Esophagus (tissue), 2 donors: ENCODE data around the gene CPLANE2. TPM values are rescaled to one million over a fixed set of nuclear protein-coding genes. Genes with fewer than 3 reads are reported as not detected.
"Not testable (repeated sequence)": the region's sequence is repeated elsewhere in the genome, so short reads cannot be mapped to it uniquely, and the experiment has no call there.

ENCODE experiments used
- H3K27ac ChIP-seq, 2 donors: one replicate each; pipeline ENCODE4 v1.5.1; 2013; ENCODE audit warnings: low read depth in 2 of 2, mild to moderate bottlenecking in 2 of 2, inconsistent platforms in 1 of 2, low read length in 1 of 2, moderate library complexity in 1 of 2
- H3K27me3 ChIP-seq, 2 donors: one replicate each; pipeline ENCODE4 v1.6.1; 2013; ENCODE audit warnings: low read length in 2 of 2, control low read depth in 1 of 2, mild to moderate bottlenecking in 1 of 2; ENCODE audit not compliant: insufficient read depth in 2 of 2, control insufficient read depth in 1 of 2
- H3K36me3 ChIP-seq, 2 donors: one replicate each; pipeline ENCODE4 v1.6.1; 2013; ENCODE audit warnings: low read length in 1 of 2; ENCODE audit not compliant: control insufficient read depth in 2 of 2, insufficient read depth in 2 of 2
- H3K4me1 ChIP-seq, 2 donors: one replicate each; pipeline ENCODE4 v1.6.1; 2013; ENCODE audit warnings: low read length in 1 of 2; ENCODE audit not compliant: control insufficient read depth in 2 of 2, insufficient read depth in 2 of 2
- H3K4me3 ChIP-seq, 2 donors: one replicate each; pipeline ENCODE4 v1.5.1; 2013; ENCODE audit warnings: low read length in 2 of 2, mild to moderate bottlenecking in 2 of 2, low read depth in 1 of 2, moderate library complexity in 1 of 2
- H3K9me3 ChIP-seq, 2 donors: one replicate each; pipeline ENCODE4 v1.6.1; 2013; ENCODE audit warnings: mild to moderate bottlenecking in 2 of 2, low read depth in 1 of 2, low read length in 1 of 2, moderate library complexity in 1 of 2; ENCODE audit not compliant: control insufficient read depth in 2 of 2, insufficient read depth in 1 of 2
- WGBS, 2 donors: extraction: QIAGEN DNeasy Blood & Tissue Kit; methylation state at CpG; one replicate each; pipeline ENCODE4 v1.1.7; 2013; 5-methylcytosine and 5-hydroxymethylcytosine counted together
- polyA plus RNA-seq, 2 donors: library from polyadenylated mRNA; stranded (reverse); fragments of 200-250 nt; gene quantifications; one replicate each; pipeline ENCODE4 v1.2.3, GENCODE V29; 2013
- donor health status: healthy with polysubstance abuse.
- donor health status: Bipolar disorder and iron deficiency.

Gene CPLANE2
- polyA plus RNA-seq, 2 donors = 3.2 to 4.1 TPM

DNA sequence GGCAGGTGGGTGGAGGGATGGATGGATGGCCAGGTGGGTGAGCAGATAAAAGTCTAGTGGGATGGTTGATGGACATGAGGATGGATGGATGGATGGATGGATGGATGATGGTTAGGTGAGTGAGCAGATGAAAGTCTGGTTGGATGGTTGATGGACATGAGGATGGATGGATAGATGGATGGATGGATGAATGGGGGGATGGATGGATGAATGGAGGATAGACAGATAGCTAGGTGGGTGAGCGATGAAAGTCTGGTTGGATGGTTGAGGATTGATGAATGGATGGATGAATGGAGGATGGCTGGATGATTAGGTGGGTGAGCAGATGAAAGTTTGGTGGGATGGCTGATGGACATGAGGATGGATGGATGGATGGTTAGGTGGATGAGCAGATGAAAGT lies 15.5 kb downstream of the CPLANE2 start:
- peaks cover 2 to 10% of the 10 kb centered on the region in 2 donors for H3K4me1 ChIP-seq
- no peak overlapping the region for H3K4me3 ChIP-seq
- H3K27ac ChIP-seq = no peak overlapping the region
- no peaks in the 10 kb centered on the region for H3K9me3 ChIP-seq
- 100% methylated on average over 1 of the region's 1 CpG for WGBS, 2 donors
- no peaks in the 10 kb centered on the region for H3K36me3 ChIP-seq
- H3K27me3 ChIP-seq = no peaks in the 10 kb centered on the region

DNA sequence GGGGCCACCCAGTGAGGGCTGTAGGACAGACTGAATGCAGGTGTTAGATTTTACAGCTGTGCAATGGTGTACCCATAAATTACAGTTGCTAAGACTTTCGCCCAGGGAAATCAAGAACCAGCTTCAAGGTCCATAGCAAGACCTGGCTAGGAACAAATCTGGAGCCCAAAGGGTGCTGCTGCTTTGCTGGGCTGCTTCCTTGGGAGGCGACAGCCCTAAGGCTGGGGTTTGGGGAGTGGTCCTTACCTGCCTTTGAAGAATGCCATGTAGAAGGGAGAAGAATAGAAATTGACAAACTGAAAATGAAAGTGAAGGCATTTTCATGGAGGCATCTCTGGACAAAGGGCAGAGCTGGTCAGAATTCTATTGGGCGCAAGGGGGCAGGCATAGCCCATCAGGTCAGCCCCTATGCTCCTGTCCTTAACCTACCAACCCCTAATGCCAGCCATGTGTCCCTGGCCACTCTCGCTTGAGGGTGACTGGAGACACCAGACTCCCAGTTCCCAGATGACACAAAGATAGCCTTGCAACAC lies 16.9 kb downstream of the CPLANE2 start:
- Histone ChIP-seq H3K36me3 (no peaks in the 10 kb centered on the region), H3K27me3 (no peaks in the 10 kb centered on the region), H3K27ac (no peak overlapping the region), H3K4me1 (peaks cover 6 to 10% of the 10 kb centered on the region in 2 donors), H3K9me3 (no peaks in the 10 kb centered on the region), H3K4me3 (no peak overlapping the region)
- whole genome bisulfite sequencing, 2 donors = 80 to 91% methylated on average over 4 of the region's 4 CpGs

DNA sequence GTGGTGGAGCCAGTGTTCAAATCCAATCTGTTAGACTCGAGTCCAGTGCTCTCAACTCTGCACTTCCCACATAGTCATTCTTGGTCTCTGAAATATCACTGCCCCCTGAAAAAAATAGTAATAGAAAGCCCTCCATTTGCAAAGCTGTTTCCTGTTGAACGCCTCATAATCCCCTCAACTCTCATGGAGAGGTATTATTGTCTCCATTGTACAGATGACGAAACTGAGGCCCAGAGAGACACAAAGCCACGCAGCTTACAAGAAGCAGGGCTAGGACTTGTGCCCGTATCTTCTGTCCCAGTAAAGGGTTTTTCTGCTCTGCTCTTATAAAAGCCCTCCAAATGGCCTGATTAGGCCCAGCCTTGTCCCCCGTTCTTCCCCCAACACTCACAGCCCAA lies 18.3 kb downstream of the CPLANE2 start:
- no peaks in the 10 kb centered on the region for H3K36me3 ChIP-seq
- H3K27me3 ChIP-seq = no peaks in the 10 kb centered on the region
- no peaks in the 10 kb centered on the region for H3K9me3 ChIP-seq
- WGBS, 2 donors = 94 to 95% methylated on average over 6 of the region's 6 CpGs
- peak overlapping the region in 1 of 2 donors; percentile 88 for H3K27ac ChIP-seq
- H3K4me3 ChIP-seq = no peak overlapping the region
- H3K4me1 ChIP-seq = peaks cover 6 to 10% of the 10 kb centered on the region in 2 donors

DNA sequence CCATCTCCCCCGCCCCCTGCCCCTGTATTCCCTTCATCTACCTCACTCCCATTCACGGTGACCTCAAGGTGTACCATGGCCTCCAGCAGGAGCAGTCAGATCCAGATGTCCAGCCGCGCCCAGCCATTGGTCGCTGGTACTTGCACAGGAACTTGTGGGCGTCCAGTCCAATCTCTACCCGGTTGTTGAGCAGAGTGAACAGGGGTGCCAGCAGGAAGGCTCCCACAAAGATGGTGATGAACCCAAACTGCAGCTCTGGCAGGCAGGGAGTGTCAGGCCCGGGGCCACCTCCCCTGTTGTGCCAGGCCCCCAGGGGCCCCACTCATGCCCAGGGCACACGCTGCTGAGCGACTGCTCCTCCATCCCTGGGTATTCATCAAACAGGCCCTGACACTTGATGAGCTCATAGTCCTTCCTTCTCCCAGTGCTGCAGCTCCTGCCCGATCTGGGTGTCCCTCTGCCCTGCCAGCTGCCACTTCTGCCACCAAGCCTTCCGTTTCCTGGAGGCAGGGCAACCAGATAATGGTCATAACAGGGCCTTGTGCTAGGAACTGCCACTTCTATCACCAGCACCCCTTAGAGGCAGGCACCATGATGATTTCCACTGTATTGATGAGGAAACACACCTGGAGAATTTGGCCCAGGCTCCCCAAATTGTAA lies 18.8 kb downstream of the CPLANE2 start:
- 71 to 77% methylated on average over 12 of the region's 12 CpGs for WGBS, 2 donors
- H3K27ac ChIP-seq = peak overlapping the region; percentile 45 to 88
- no peaks in the 10 kb centered on the region for H3K9me3 ChIP-seq

GRCh38 chr1:16217061-16217785 lies 19.8 kb downstream of the CPLANE2 start:
- WGBS, 2 donors = 1 to 2% methylated on average over 46 of the region's 46 CpGs
- Histone ChIP-seq H3K9me3 (no peaks in the 10 kb centered on the region), H3K36me3 (no peaks in the 10 kb centered on the region), H3K4me1 (peaks cover 10 to 12% of the 10 kb centered on the region in 2 donors), H3K27ac (peak overlapping the region; percentile 85 to 98), H3K4me3 (peak overlapping the region; percentile 51 to 69), H3K27me3 (no peaks in the 10 kb centered on the region)

More for the DNA sequence above, 18.8 kb downstream of the CPLANE2 start:
- Histone ChIP-seq H3K4me1 (peaks cover 6 to 10% of the 10 kb centered on the region in 2 donors), H3K4me3 (peak overlapping the region in 1 of 2 donors; percentile 9), H3K27me3 (no peaks in the 10 kb centered on the region), H3K36me3 (no peaks in the 10 kb centered on the region)

GRCh38 chr1:16215882-16216753 lies 20.9 kb downstream of the CPLANE2 start:
- Histone ChIP-seq H3K4me1 (peaks cover 10 to 19% of the 10 kb centered on the region in 2 donors), H3K9me3 (no peaks in the 10 kb centered on the region), H3K36me3 (no peaks in the 10 kb centered on the region), H3K4me3 (peak overlapping the region; percentile 51 to 69), H3K27ac (peak overlapping the region; percentile 85 to 98), H3K27me3 (no peaks in the 10 kb centered on the region)
- WGBS, 2 donors = 24 to 30% methylated on average over 33 of the region's 33 CpGs

DNA sequence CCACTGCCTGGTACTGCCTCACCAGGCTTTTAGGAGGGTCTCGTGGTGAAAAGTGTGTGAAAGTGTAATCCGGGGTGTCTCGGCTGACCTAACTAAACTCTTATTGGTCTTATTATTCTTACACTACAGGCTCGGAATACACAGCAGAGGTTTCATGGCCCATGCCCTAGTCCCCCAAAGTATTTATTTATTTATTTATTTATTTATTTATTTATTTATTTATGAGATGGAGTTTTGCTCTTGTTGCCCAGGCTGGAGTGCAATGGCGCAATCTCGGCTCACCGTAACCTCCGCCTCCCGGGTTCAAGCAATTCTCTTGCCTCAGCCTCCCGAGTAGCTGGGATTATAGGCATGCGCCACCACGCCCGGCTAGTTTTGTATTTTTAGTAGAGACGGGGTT lies 21.7 kb downstream of the CPLANE2 start:
- not testable (repeated sequence) for H3K36me3 ChIP-seq, H3K4me3 ChIP-seq, H3K9me3 ChIP-seq, H3K27me3 ChIP-seq, H3K27ac ChIP-seq
- WGBS, 2 donors = 92 to 94% methylated on average over 14 of the region's 14 CpGs
- peaks cover 10 to 22% of the 10 kb centered on the region in 2 donors for H3K4me1 ChIP-seq

DNA sequence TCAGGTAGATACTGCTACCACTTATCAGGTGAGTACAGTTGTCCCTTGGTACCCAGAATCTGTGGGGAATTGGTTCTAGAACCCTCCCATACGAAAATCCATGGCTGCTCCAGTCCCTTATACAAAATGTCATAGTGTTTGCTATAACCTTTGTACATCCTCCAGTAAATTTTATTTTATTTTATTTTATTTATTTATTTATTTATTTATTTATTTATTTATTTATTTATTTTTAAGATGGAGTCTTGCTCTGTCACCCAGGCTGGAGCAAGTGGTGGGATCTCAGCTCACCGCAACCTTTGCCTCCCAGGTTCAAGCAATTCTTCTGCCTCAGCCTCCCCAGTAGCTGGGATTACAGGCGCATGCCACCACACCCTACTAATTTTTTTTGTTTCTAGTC lies 23.4 kb downstream of the CPLANE2 start:
- not testable (repeated sequence) for H3K36me3 ChIP-seq, H3K27me3 ChIP-seq, H3K4me3 ChIP-seq, H3K9me3 ChIP-seq, H3K27ac ChIP-seq
- 89 to 92% methylated on average over 3 of the region's 3 CpGs for WGBS, 2 donors
- H3K4me1 ChIP-seq = peaks cover 10 to 29% of the 10 kb centered on the region in 2 donors

DNA sequence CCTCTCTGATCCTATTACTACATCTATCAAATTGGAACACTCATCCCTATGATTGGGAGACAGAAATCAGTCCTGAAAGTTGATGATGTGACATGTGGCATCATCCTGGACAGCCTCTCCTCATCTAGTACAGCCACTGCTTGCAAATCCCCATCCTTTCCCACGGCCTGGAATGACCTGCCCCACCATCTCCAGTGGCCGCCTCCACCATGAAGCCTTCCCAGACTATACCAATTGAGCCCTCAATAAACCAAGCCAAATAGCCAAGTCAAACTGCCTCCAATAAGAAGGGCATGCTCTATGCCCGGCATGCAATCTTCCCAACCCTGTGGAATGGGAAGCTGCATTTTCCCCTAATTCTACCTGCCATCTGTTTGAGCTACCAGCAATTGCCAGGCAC lies 24.0 kb downstream of the CPLANE2 start:
- peak overlapping the region; percentile 11 to 66 for H3K27ac ChIP-seq
- peaks cover 9 to 30% of the 10 kb centered on the region in 2 donors for H3K4me1 ChIP-seq
- H3K27me3 ChIP-seq = no peaks in the 10 kb centered on the region
- H3K9me3 ChIP-seq = no peaks in the 10 kb centered on the region
- no peak overlapping the region for H3K4me3 ChIP-seq
- no peaks in the 10 kb centered on the region for H3K36me3 ChIP-seq
- WGBS, 2 donors = 46 to 66% methylated on average over 3 of the region's 3 CpGs
